K562 (cell line): Measurements from ENCODE around the gene PIGL. TPM values are rescaled to one million over a fixed set of nuclear protein-coding genes. Genes with fewer than 3 reads are reported as not detected.

ENCODE experiments used
- ATF1 ChIP-seq, 2 experiments: fragments of 450-650 bp in 1 of 2; IDR thresholded peaks; 2 replicates each; pipeline ENCODE4 v1.6.1; 2016; ENCODE audit warnings: missing compliant biosample characterization in 1 of 2, missing genetic modification characterization in 1 of 2
- ETS2 ChIP-seq: IDR thresholded peaks from 2 replicates; pipeline ENCODE4 v1.6.1; 2016; ENCODE audit warnings: borderline replicate concordance, missing genetic modification characterization, mild to moderate bottlenecking, moderate library complexity, missing compliant biosample characterization; ENCODE audit not compliant: poor library complexity, severe bottlenecking
- HIVEP1 ChIP-seq: fragments of 250-450 bp; sonication (Bioruptor Pico); IDR thresholded peaks from 2 replicates; pipeline ENCODE4 v1.4.0; 2020; ENCODE audit warnings: mild to moderate bottlenecking
- PRMT5 ChIP-seq: sonication (generic); formaldehyde crosslinking; IDR thresholded peaks from 2 replicates; pipeline ENCODE4 v1.5.0; 2020; ENCODE audit warnings: missing genetic modification reagents
- RBBP5 ChIP-seq: fragments of 200-600 bp; sonication (generic); IDR thresholded peaks from 2 replicates; pipeline ENCODE4 v1.6.1; 2012; ENCODE audit warnings: borderline replicate concordance, mild to moderate bottlenecking, low read length, control low read depth, inconsistent platforms; ENCODE audit not compliant: insufficient read depth, poor library complexity, severe bottlenecking
- SIX5 ChIP-seq, 2 experiments: IDR thresholded peaks; 2 replicates each; pipeline ENCODE4 v1.6.1; 2011; ENCODE audit warnings: low read length in 2 of 2, borderline replicate concordance in 1 of 2, low read depth in 1 of 2, mild to moderate bottlenecking in 1 of 2, moderate library complexity in 1 of 2; ENCODE audit not compliant: insufficient read depth in 1 of 2
- ZBTB1 ChIP-seq: sonication (generic); formaldehyde crosslinking; IDR thresholded peaks from 2 replicates; pipeline ENCODE4 v1.8.1; 2023; ENCODE audit warnings: missing genetic modification reagents, low read depth, mild to moderate bottlenecking, borderline replicate concordance
- ZNF212 ChIP-seq: fragments of 450-650 bp; formaldehyde crosslinking; IDR thresholded peaks from 2 replicates; pipeline ENCODE4 v1.4.0; 2020; ENCODE audit warnings: mild to moderate bottlenecking
- polyA plus RNA-seq, 8 experiments: library from polyadenylated mRNA; depleted of rRNA in 4 of 8; stranded (reverse) in 5 of 8; unstranded in 3 of 8; fragments of >200 nt; fragmentation: Nextera tagmentation in 2 of 8; fragmentation: Illumina TruSeq in 1 of 8; extraction: Ambion mirVana in 2 of 8; extraction: Trizol in 1 of 8; gene quantifications; 2 replicates each; pipeline versions ENCODE4 v1.2.1 to v1.2.3, GENCODE V29; 2011 to 2014; ENCODE audit warnings: inconsistent platforms in 1 of 8, missing spikeins in 1 of 8
- total RNA-seq, 7 experiments: library from RNA; depleted of rRNA in 6 of 7; stranded (reverse); fragments of >200 nt in 6 of 7; fragmentation: Illumina TruSeq in 2 of 7; extraction: Trizol in 2 of 7; gene quantifications; 2 replicates each; pipeline versions ENCODE4 v1.2.1 to v1.2.3, GENCODE V29; 2011 to 2021; ENCODE audit warnings: low replicate concordance in 1 of 7
- TF ChIP-seq, protein P1 (sequence below): IDR thresholded peaks from 2 replicates; pipeline ENCODE4 v1.6.1; 2016; ENCODE audit warnings: missing genetic modification characterization, missing compliant biosample characterization
- TF ChIP-seq, protein P2 (sequence below): fragments of 450-650 bp; IDR thresholded peaks from 2 replicates; pipeline ENCODE4 v1.6.1; 2017; ENCODE audit warnings: antibody characterized with exemption
- TF ChIP-seq, protein P3 (sequence below): sonication (generic); formaldehyde crosslinking; IDR thresholded peaks from 2 replicates; pipeline ENCODE4 v1.8.0; 2022; ENCODE audit warnings: mild to moderate bottlenecking, missing genetic modification reagents
- TF ChIP-seq, protein P4 (sequence below): fragments of 150-350 bp; conservative IDR thresholded peaks from 2 replicates; pipeline ENCODE4 v1.6.1; 2014; ENCODE audit warnings: low read length

PIGL gene
- total and polyA plus RNA-seq, 9 of the 15 experiments (the other 6 are each of a cell fraction or from before 2014, with no cell fraction given), result 19.9 to 55.3 (median 29.6) TPM

DNA sequence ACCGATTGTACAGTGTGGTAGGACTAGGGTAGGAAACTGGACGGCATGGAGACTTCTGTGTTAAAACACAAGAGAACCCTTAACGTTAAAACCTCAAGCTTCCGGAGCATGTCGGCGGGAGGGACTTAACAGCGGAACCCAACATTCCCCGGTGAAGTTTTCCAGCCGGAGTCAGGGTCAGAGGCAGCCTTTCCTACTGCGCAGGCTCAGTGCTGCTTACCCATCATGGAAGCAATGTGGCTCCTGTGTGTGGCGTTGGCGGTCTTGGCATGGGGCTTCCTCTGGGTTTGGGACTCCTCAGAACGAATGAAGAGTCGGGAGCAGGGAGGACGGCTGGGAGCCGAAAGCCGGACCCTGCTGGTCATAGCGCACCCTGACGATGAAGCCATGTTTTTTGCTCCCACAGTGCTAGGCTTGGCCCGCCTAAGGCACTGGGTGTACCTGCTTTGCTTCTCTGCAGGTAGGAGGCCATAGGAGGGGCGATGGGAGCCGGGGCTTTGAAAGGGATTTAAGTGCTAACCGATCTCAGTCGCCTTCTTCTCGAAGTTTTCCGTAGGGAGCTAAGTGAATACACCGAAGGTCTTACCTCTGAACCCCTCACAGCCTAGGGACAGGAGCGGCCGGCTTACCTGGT lies at the start of gene PIGL (continued):
- TF ChIP-seq, protein P1, sequence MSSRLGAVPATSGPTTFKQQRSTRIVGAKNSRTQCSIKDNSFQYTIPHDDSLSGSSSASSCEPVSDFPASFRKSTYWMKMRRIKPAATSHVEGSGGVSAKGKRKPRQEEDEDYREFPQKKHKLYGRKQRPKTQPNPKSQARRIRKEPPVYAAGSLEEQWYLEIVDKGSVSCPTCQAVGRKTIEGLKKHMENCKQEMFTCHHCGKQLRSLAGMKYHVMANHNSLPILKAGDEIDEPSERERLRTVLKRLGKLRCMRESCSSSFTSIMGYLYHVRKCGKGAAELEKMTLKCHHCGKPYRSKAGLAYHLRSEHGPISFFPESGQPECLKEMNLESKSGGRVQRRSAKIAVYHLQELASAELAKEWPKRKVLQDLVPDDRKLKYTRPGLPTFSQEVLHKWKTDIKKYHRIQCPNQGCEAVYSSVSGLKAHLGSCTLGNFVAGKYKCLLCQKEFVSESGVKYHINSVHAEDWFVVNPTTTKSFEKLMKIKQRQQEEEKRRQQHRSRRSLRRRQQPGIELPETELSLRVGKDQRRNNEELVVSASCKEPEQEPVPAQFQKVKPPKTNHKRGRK (tag), result no peak
- TF ChIP-seq ZNF212 (no peak), PRMT5 (CRISPR knock-in tag) (no peak), ZBTB1 (CRISPR knock-in tag) (no peak), HIVEP1 (no peak), ATF1 (CRISPR knock-in tag; IDR thresholded peaks at IDR 0.05) (no peak), ATF1 (tag; IDR thresholded peaks at IDR 0.05) (peak; percentile 59), ETS2 (tag) (no peak), RBBP5 (peak; percentile 75), SIX5 (IDR thresholded peaks at IDR 0.05; ENCODE audit: borderline replicate concordance in 1 of 2, insufficient read depth in 1 of 2, low read depth in 1 of 2, low read length in 2 of 2) (peak; percentile 43 to 48; a peak in 2 of 4 replicates)
- TF ChIP-seq, protein P2, sequence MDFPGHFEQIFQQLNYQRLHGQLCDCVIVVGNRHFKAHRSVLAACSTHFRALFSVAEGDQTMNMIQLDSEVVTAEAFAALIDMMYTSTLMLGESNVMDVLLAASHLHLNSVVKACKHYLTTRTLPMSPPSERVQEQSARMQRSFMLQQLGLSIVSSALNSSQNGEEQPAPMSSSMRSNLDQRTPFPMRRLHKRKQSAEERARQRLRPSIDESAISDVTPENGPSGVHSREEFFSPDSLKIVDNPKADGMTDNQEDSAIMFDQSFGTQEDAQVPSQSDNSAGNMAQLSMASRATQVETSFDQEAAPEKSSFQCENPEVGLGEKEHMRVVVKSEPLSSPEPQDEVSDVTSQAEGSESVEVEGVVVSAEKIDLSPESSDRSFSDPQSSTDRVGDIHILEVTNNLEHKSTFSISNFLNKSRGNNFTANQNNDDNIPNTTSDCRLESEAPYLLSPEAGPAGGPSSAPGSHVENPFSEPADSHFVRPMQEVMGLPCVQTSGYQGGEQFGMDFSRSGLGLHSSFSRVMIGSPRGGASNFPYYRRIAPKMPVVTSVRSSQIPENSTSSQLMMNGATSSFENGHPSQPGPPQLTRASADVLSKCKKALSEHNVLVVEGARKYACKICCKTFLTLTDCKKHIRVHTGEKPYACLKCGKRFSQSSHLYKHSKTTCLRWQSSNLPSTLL, result no peak
- TF ChIP-seq, protein P3, sequence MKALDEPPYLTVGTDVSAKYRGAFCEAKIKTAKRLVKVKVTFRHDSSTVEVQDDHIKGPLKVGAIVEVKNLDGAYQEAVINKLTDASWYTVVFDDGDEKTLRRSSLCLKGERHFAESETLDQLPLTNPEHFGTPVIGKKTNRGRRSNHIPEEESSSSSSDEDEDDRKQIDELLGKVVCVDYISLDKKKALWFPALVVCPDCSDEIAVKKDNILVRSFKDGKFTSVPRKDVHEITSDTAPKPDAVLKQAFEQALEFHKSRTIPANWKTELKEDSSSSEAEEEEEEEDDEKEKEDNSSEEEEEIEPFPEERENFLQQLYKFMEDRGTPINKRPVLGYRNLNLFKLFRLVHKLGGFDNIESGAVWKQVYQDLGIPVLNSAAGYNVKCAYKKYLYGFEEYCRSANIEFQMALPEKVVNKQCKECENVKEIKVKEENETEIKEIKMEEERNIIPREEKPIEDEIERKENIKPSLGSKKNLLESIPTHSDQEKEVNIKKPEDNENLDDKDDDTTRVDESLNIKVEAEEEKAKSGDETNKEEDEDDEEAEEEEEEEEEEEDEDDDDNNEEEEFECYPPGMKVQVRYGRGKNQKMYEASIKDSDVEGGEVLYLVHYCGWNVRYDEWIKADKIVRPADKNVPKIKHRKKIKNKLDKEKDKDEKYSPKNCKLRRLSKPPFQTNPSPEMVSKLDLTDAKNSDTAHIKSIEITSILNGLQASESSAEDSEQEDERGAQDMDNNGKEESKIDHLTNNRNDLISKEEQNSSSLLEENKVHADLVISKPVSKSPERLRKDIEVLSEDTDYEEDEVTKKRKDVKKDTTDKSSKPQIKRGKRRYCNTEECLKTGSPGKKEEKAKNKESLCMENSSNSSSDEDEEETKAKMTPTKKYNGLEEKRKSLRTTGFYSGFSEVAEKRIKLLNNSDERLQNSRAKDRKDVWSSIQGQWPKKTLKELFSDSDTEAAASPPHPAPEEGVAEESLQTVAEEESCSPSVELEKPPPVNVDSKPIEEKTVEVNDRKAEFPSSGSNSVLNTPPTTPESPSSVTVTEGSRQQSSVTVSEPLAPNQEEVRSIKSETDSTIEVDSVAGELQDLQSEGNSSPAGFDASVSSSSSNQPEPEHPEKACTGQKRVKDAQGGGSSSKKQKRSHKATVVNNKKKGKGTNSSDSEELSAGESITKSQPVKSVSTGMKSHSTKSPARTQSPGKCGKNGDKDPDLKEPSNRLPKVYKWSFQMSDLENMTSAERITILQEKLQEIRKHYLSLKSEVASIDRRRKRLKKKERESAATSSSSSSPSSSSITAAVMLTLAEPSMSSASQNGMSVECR (CRISPR knock-in tag), result peak; percentile 62
- TF ChIP-seq, protein P4, sequence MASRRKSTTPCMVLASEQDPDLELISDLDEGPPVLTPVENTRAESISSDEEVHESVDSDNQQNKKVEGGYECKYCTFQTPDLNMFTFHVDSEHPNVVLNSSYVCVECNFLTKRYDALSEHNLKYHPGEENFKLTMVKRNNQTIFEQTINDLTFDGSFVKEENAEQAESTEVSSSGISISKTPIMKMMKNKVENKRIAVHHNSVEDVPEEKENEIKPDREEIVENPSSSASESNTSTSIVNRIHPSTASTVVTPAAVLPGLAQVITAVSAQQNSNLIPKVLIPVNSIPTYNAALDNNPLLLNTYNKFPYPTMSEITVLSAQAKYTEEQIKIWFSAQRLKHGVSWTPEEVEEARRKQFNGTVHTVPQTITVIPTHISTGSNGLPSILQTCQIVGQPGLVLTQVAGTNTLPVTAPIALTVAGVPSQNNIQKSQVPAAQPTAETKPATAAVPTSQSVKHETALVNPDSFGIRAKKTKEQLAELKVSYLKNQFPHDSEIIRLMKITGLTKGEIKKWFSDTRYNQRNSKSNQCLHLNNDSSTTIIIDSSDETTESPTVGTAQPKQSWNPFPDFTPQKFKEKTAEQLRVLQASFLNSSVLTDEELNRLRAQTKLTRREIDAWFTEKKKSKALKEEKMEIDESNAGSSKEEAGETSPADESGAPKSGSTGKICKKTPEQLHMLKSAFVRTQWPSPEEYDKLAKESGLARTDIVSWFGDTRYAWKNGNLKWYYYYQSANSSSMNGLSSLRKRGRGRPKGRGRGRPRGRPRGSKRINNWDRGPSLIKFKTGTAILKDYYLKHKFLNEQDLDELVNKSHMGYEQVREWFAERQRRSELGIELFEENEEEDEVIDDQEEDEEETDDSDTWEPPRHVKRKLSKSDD, result no peak
